Limb (tissue), 2 donors: Measurements from ENCODE around the gene PSMD14.
"Not testable (repeated sequence)": the region's sequence is repeated elsewhere in the genome, so short reads cannot be mapped to it uniquely, and the experiment has no call there.

Experiments used
- DNase-seq, 2 donors: peaks; one replicate each; pipeline ENCODE4 v3.0.0-alpha.2; 2016; ENCODE audit errors: extremely low spot score in 2 of 2

The PSMD14 gene

GRCh38 chr2:161335626-161336025, 27.4 kb downstream of the PSMD14 start:
- DNase-seq = no peak

GRCh38 chr2:161337247-161337646, 29.0 kb downstream of the PSMD14 start:
- no peak for DNase-seq

GRCh38 chr2:161339532-161339931, 31.3 kb downstream of the PSMD14 start:
- not testable (repeated sequence) for DNase-seq

- peak in 1 of 2 donors; percentile 34 for DNase-seq
Measured at GRCh38 chr2:161340930-161341413, 32.7 kb downstream of the PSMD14 start.

GRCh38 chr2:161343235-161343634, 35.0 kb downstream of the PSMD14 start:
- DNase-seq = no peak

GRCh38 chr2:161344692-161345091, 36.5 kb downstream of the PSMD14 start:
- DNase-seq = no peak

GRCh38 chr2:161351678-161352077, 43.5 kb downstream of the PSMD14 start:
- no peak for DNase-seq

GRCh38 chr2:161352719-161353118, 44.5 kb downstream of the PSMD14 start:
- no peak for DNase-seq

- no peak for DNase-seq
Measured at GRCh38 chr2:161353543-161353942, 45.3 kb downstream of the PSMD14 start.

- no peak for DNase-seq
Measured at GRCh38 chr2:161354106-161354505, 45.9 kb downstream of the PSMD14 start.

GRCh38 chr2:161355106-161355505, 46.9 kb downstream of the PSMD14 start:
- no peak for DNase-seq

- DNase-seq = no peak
Measured at GRCh38 chr2:161355983-161356382, 47.8 kb downstream of the PSMD14 start.

GRCh38 chr2:161357097-161357496, 48.9 kb downstream of the PSMD14 start:
- DNase-seq = no peak

- no peak for DNase-seq
Measured at GRCh38 chr2:161358838-161359237, 50.6 kb downstream of the PSMD14 start.

GRCh38 chr2:161360095-161360654, 52.0 kb downstream of the PSMD14 start:
- DNase-seq = not testable (repeated sequence)

GRCh38 chr2:161362568-161363166, 54.4 kb downstream of the PSMD14 start:
- no peak for DNase-seq

- no peak for DNase-seq
Measured at GRCh38 chr2:161367675-161368074, 59.5 kb downstream of the PSMD14 start.

GRCh38 chr2:161369311-161369710, 61.1 kb downstream of the PSMD14 start:
- no peak for DNase-seq

GRCh38 chr2:161370981-161371380, 62.8 kb downstream of the PSMD14 start:
- DNase-seq = no peak

GRCh38 chr2:161371869-161372268, 63.6 kb downstream of the PSMD14 start:
- no peak for DNase-seq

- DNase-seq = no peak
Measured at GRCh38 chr2:161373942-161374341, 65.7 kb downstream of the PSMD14 start.

- DNase-seq = no peak
Measured at GRCh38 chr2:161374446-161374845, 66.2 kb downstream of the PSMD14 start.

GRCh38 chr2:161379740-161380139, 71.5 kb downstream of the PSMD14 start:
- DNase-seq = no peak
